Sigmoid colon (tissue), 4 donors: Measurements from ENCODE around the gene TELO2.

Source experiments
- CTCF ChIP-seq, 4 experiments: fragments of 450-650 bp in 3 of 4; fragments of 200-600 bp in 1 of 4; IDR thresholded peaks; one replicate each; pipeline ENCODE4 v1.5.1; 2016 to 2019; ENCODE audit warnings: antibody characterized with exemption in 4 of 4, mild to moderate bottlenecking in 3 of 4, moderate library complexity in 2 of 4
- EP300 ChIP-seq, 4 donors: sonication (generic); formaldehyde crosslinking; IDR thresholded peaks; one replicate each; pipeline ENCODE4 v1.6.1; 2017; ENCODE audit warnings: antibody characterized with exemption in 4 of 4
- POLR2A ChIP-seq, 2 donors: fragments of 450-650 bp; IDR thresholded peaks; one replicate each; pipeline ENCODE4 v1.6.1; 2016; ENCODE audit warnings: antibody characterized with exemption in 2 of 2, mild to moderate bottlenecking in 2 of 2, moderate library complexity in 2 of 2
- POLR2AphosphoS5 ChIP-seq, 4 donors: sonication (generic); formaldehyde crosslinking; IDR thresholded peaks; one replicate each; pipeline ENCODE4 v1.6.1; 2017; ENCODE audit warnings: antibody characterized with exemption in 4 of 4

- TF ChIP-seq CTCF (IDR thresholded peaks at IDR 0.05) (no peak), POLR2AphosphoS5 (IDR thresholded peaks at IDR 0.05) (no peak), POLR2A (IDR thresholded peaks at IDR 0.05) (no peak), EP300 (IDR thresholded peaks at IDR 0.05) (no peak)
These were observed 10.2 kb downstream of the TELO2 start for GRCh38 chr16:1503110-1503955.
